Fibroblast of lung (primary cell): Measurements from ENCODE around the gene RWDD4.

ENCODE experiments used
- CTCF ChIP-seq, 2 donors: IDR thresholded peaks in 1 of 2; conservative IDR thresholded peaks in 1 of 2; 1 replicate in 1 of 2; 2 replicates in 1 of 2; pipeline ENCODE4 v1.5.1; 2011 to 2012; ENCODE audit warnings: low read length in 2 of 2, control low read depth in 1 of 2, inconsistent platforms in 1 of 2, low read depth in 1 of 2, mild to moderate bottlenecking in 1 of 2
- EZH2 ChIP-seq: IDR thresholded peaks from 2 replicates; pipeline ENCODE4 v1.5.1; 2012; ENCODE audit warnings: low read length, control low read depth, mild to moderate bottlenecking; ENCODE audit errors: missing control alignments

DNA sequence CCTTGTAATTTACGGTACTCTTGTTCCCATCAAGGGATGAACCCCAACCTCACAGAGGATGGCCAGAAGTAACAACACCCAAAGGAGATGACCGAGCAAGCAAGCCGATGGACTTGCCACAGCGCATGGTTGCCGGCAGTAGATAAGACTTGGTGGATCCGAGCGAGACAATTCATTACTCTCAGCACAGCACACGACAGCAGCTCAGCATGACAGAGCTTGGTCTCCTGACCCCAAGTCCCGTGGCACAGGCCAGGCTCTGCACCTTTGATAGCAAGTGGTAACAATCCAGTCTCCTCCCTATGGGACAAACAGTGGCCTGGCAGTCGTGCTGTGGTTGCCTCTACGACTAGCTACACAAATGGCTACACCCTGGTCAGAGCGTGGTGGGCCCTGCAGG, 26.3 kb downstream of the RWDD4 start:
- TF ChIP-seq CTCF (conservative IDR thresholded peaks at IDR 0.05 in 1 of 2, IDR thresholded peaks at IDR 0.05 in 1 of 2; ENCODE audit: low read depth in 1 of 2, low read length in 2 of 2) (no peak), EZH2 (no peak)
